Measurements from ENCODE around the gene NDUFAF4.
"Not testable (repeated sequence)": the region's sequence is repeated elsewhere in the genome, so short reads cannot be mapped to it uniquely, and the experiment has no call there.

NDUFAF4 gene

DNA sequence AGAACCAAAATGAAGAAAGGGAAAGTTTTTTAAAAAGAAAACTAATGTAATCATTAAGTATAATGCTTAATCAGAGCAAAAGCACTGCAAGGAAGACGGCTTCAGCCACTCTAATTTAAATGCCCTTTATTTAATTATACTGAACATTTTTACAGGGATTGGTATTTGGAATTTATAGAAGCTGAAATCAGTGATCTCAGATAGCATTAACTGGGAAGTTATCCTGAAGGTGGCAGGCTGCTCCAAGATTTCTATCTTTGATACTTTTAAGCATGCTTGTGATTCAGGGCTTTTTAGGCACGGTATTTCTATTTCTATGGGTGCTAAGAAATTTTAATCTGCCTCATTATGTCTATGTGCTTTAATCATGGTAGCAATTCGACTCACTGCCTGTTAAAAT, 1.3 kb upstream of the NDUFAF4 start:
- no peak for DNase-seq (ENCODE audit: low read depth in 2 of 2)

- DNase-seq (ENCODE audit: low read depth in 2 of 2): no peak
Measured at GRCh38 chr6:96898241-96898851, 655 bp upstream of the NDUFAF4 start.

- no peak for DNase-seq (ENCODE audit: low read depth in 2 of 2)
Measured at GRCh38 chr6:96889146-96889545, 8.5 kb downstream of the NDUFAF4 start.

DNA sequence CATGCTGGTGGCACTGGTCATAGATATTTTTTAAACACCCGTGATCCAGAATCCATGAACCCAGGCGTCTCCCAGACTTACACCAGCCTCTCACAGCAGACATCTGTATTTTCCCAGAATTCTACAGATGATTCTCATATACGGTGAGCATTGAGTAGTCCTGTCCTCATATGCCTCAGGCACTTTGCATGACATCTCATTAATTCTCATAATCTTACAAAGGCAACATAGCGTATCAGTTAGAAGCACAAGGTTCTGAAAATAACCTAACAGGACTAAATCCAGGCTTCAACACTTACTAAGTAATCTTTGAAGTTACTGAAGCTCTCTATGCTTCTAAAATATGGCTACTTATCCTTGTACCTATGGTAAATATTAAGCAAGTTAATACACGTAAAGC, 8.9 kb downstream of the NDUFAF4 start:
- no peak for DNase-seq (ENCODE audit: low read depth in 2 of 2)

DNA sequence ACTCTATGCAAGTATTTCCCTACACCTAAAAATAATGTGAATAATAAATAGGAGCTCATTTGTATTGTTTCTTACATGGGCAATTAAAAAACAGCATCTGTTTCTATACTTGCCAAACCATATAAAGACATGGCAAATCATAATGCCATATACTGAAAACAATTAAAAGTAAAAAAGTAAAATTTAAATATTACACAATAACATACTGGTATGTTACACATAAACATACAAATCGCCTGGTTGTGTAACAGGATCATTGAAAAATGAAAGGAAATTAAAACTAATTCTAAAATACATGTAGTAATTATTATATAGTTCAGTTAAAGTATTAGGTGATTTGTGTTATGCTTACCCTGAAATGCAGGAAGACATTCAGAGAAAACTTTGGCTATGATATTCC, 11.2 kb downstream of the NDUFAF4 start:
- DNase-seq (ENCODE audit: low read depth in 2 of 2): no peak

DNA sequence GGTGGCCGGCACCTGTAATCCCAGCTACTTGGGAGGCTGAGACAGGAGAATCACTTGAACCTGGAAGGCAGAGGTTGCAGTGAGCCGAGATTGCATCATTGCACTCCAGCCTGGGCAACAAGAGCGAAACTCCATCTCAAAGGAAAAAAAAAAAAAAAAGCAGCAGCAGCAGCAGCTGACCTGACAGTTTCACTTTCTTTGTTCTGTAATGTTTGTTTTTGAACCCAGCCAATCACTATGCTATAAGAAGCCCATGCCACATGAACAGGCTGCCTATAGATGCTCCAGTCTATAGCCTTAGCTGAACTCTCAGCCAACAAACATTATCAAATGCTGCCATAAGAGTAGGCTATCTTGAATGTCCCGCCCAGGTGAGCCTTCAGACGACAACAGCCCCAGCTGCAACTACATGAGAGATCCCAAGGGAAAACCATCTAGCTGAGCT, 12.5 kb downstream of the NDUFAF4 start:
- DNase-seq (ENCODE audit: low read depth in 2 of 2): not testable (repeated sequence)

GRCh38 chr6:96878143-96878542, 19.5 kb downstream of the NDUFAF4 start:
- no peak for DNase-seq (ENCODE audit: low read depth in 2 of 2)

- DNase-seq (ENCODE audit: low read depth in 2 of 2): no peak
Measured at GRCh38 chr6:96876886-96877545, 20.7 kb downstream of the NDUFAF4 start.

- no peak for DNase-seq (ENCODE audit: low read depth in 2 of 2)
Measured at GRCh38 chr6:96872976-96873375, 24.7 kb downstream of the NDUFAF4 start.

DNA sequence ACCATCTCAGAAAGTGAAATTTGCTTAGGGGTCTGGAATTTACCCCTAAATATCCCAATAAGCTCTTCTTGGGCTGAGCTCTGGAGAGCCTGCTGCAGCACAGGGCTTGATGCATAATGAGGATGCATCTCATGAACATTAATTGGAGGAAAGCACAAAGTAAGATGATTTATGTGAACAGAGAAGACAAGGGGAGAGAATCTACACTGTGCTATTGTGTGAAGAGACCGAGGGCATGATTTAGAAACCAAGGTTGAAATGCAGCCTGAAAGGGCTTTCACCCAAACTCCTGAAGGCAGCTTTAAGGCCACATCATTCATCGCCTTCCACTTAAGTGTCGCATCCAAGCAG, 32.7 kb downstream of the NDUFAF4 start:
- DNase-seq (ENCODE audit: low read depth in 2 of 2): no peak

DNA sequence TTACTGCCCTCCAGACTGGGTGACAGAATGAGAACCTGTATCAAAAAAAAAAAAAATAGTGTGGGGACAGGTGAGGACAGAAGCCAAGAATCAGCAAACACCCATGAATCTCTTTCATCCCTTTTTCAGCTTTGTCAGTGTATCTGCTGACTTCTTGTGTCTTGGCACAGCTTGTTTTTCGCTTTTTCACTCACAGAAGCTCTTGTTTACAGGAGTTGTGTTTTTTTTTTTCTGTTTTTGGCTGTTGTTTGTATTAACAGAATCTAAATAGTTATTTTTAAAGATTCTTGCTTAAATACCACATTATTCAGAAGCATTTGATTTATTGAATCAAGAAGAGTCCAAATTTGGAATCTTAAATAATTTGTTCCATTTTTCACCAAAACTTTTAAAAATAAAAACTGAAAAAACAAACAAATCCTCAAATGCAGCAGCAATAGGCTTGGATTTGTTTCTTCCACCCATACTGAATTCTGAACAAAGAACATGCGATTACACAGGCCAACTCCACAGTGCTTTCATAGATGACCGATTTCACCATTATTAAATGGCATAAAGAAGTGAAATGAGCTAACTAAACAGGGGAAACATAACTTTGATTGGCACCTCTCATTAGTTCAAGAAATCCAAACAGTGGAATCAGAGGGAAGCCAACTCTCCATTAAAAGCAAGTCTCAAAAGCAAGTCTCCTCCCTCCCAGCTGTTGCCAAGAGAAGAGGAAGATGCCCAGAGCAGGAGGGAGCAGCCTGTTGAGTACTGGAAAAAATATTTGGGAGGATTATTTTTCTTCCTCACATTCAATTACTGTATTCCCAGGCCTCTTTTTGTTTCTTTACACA, 33.3 kb downstream of the NDUFAF4 start:
- DNase-seq (ENCODE audit: low read depth in 2 of 2): no peak

DNA sequence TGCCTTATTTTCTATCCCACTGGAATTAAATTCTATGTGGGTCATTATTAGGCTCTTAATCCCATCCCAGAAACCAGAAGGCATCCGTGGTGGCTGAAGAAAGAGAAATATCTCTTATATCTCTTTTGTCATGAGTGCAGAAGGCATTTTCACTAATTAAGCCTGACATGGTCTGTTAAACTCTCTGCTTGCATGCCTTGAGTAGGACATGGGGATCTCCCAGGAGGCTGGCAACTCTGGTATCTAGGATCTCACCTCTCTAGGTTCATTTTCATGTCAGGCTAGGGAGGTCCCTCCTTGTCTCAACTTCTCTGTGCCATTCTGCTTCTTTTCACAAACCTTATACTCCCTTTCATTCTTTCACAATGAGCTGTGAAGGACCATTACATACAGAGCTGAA, 35.1 kb downstream of the NDUFAF4 start:
- DNase-seq (ENCODE audit: low read depth in 2 of 2): no peak

- no peak for DNase-seq (ENCODE audit: low read depth in 2 of 2)
Measured at GRCh38 chr6:96861588-96861987, 36.1 kb downstream of the NDUFAF4 start.

GRCh38 chr6:96856856-96857255, 40.8 kb downstream of the NDUFAF4 start:
- no peak for DNase-seq (ENCODE audit: low read depth in 2 of 2)

DNA sequence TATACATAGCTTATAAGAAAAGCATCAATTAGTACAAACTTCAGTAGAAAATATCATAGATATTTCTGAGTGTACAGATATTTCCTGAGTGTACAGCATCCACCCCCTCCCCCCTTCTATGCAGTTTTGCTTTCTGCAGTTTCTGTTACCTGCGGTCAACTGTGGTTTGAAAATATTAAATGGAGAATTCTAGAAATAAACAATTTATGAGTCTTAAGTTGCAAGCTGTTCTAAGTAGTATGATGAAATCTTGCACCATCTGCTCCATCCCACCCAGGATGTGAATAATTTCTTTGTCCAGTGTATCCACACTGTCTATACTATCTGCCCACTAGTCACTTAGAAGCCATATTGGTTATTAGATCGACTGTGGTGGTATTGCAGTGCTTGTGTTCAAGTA, 44.6 kb downstream of the NDUFAF4 start:
- DNase-seq (ENCODE audit: low read depth in 2 of 2): no peak

GRCh38 chr6:96852605-96853004, 45.1 kb downstream of the NDUFAF4 start:
- no peak for DNase-seq (ENCODE audit: low read depth in 2 of 2)

GRCh38 chr6:96851858-96852257, 45.8 kb downstream of the NDUFAF4 start:
- DNase-seq (ENCODE audit: low read depth in 2 of 2): no peak

- DNase-seq (ENCODE audit: low read depth in 2 of 2): no peak
Measured at GRCh38 chr6:96849615-96850014, 48.1 kb downstream of the NDUFAF4 start.

DNA sequence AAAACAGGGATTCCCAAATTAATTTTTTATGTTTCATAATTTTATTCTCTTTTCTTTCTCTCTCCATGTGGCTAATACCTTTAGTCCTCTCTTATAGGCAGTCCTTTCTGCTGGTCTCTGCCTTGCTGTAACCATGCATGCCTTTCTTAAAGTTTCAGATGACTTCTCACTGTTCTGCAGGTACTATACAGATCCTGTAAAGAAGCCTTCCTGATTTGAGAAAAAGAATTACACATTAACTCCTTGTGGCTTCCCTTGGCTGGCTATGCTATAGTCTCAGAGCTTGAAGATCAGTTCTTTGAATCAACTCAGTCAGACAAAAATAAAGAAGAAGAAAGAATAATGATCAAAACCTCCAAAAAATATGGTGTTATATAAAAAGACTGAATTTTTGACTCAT, 53.2 kb downstream of the NDUFAF4 start:
- DNase-seq (ENCODE audit: low read depth in 2 of 2): no peak

GRCh38 chr6:96841345-96841744, 56.3 kb downstream of the NDUFAF4 start:
- no peak for DNase-seq (ENCODE audit: low read depth in 2 of 2)

Data from stimulated activated CD8-positive, alpha-beta memory T cell treated with anti-CD3 and anti-CD28 coated beads, Interleukin-7, amount 100 ng/mL, for 4 hours (primary cell).